K562 (cell line): Measurements from ENCODE around the gene EDEM1. TPM values are rescaled to one million over a fixed set of nuclear protein-coding genes. Genes with fewer than 3 reads are reported as not detected.

ENCODE experiments used
- BMI1 ChIP-seq: fragments of 150-350 bp; IDR thresholded peaks from 2 replicates; pipeline ENCODE4 v1.6.1; 2014; ENCODE audit warnings: low read length
- CBX3 ChIP-seq, 2 experiments: IDR thresholded peaks; 1 replicate in 1 of 2; 2 replicates in 1 of 2; pipeline ENCODE4 v1.6.1; 2012; ENCODE audit warnings: inconsistent platforms in 2 of 2, low read length in 2 of 2, borderline replicate concordance in 1 of 2, control low read depth in 1 of 2
- CXXC5 ChIP-seq: fragments of 250-450 bp; sonication (Bioruptor Pico); IDR thresholded peaks from 2 replicates; pipeline ENCODE4 v1.8.0; 2022; ENCODE audit warnings: inconsistent platforms, mild to moderate bottlenecking, moderate library complexity
- GABPA ChIP-seq: fragments of 200-800 bp; sonication (Bioruptor generic); conservative IDR thresholded peaks from 2 replicates; pipeline ENCODE4 v1.6.1; 2016; ENCODE audit warnings: low read depth, missing genetic modification characterization, missing compliant biosample characterization
- MYBL2 ChIP-seq, 2 experiments: fragments of 450-650 bp in 1 of 2; sonication (generic) in 1 of 2; formaldehyde crosslinking in 1 of 2; IDR thresholded peaks; 2 replicates each; pipeline versions ENCODE4 v1.6.1 to v1.8.1; 2017 to 2022; ENCODE audit warnings: borderline replicate concordance in 1 of 2, inconsistent platforms in 1 of 2, low read depth in 1 of 2, mild to moderate bottlenecking in 1 of 2, missing genetic modification reagents in 1 of 2, moderate library complexity in 1 of 2
- NCOA6 ChIP-seq: fragments of 450-650 bp; IDR thresholded peaks from 2 replicates; pipeline ENCODE4 v1.6.1; 2017; ENCODE audit warnings: mild to moderate bottlenecking
- NFATC3 ChIP-seq: fragments of 450-650 bp; IDR thresholded peaks from 2 replicates; pipeline ENCODE4 v1.6.1; 2017; ENCODE audit warnings: mild to moderate bottlenecking
- SIRT6 ChIP-seq: IDR thresholded peaks from one replicate; pipeline ENCODE4 v1.6.1; 2012; ENCODE audit warnings: low read depth, mild to moderate bottlenecking, control low read depth, inconsistent platforms, low read length, moderate library complexity
- SUPT5H ChIP-seq: fragments of 450-650 bp; IDR thresholded peaks from 2 replicates; pipeline ENCODE4 v1.6.1; 2016
- TRIM28 ChIP-seq: fragments of 450-650 bp; IDR thresholded peaks from 2 replicates; pipeline ENCODE4 v1.6.1; 2017
- ZNF699 ChIP-seq: fragments of 250-450 bp; sonication (Bioruptor Pico); IDR thresholded peaks from 2 replicates; pipeline ENCODE4 v1.8.0; 2021; ENCODE audit warnings: mild to moderate bottlenecking, moderate library complexity; ENCODE audit not compliant: insufficient replicate concordance
- ZNF76 ChIP-seq: fragments of 250-450 bp; sonication (Bioruptor Pico); IDR thresholded peaks from 2 replicates; pipeline ENCODE4 v1.4.0; 2020; ENCODE audit warnings: mild to moderate bottlenecking, moderate library complexity, borderline replicate concordance
- polyA plus RNA-seq, 8 experiments: library from polyadenylated mRNA; depleted of rRNA in 4 of 8; stranded (reverse) in 5 of 8; unstranded in 3 of 8; fragments of >200 nt; fragmentation: Nextera tagmentation in 2 of 8; fragmentation: Illumina TruSeq in 1 of 8; extraction: Ambion mirVana in 2 of 8; extraction: Trizol in 1 of 8; gene quantifications; 2 replicates each; pipeline versions ENCODE4 v1.2.1 to v1.2.3, GENCODE V29; 2011 to 2014; ENCODE audit warnings: inconsistent platforms in 1 of 8, missing spikeins in 1 of 8
- total RNA-seq, 7 experiments: library from RNA; depleted of rRNA in 6 of 7; stranded (reverse); fragments of >200 nt in 6 of 7; fragmentation: Illumina TruSeq in 2 of 7; extraction: Trizol in 2 of 7; gene quantifications; 2 replicates each; pipeline versions ENCODE4 v1.2.1 to v1.2.3, GENCODE V29; 2011 to 2021; ENCODE audit warnings: low replicate concordance in 1 of 7
- TF ChIP-seq, protein P1 (sequence below): sonication (generic); formaldehyde crosslinking; IDR thresholded peaks from 2 replicates; pipeline ENCODE4 v1.8.0; 2023; ENCODE audit warnings: mild to moderate bottlenecking, missing genetic modification reagents
- TF ChIP-seq, protein P2 (sequence below): fragments of 450-650 bp; IDR thresholded peaks from 2 replicates; pipeline ENCODE4 v1.6.1; 2017; ENCODE audit warnings: antibody characterized with exemption
- TF ChIP-seq, protein P3 (sequence below): fragments of 250-450 bp; sonication (Bioruptor Pico); IDR thresholded peaks from 2 replicates; pipeline ENCODE4 v1.8.0; 2021; ENCODE audit warnings: mild to moderate bottlenecking, moderate library complexity
- TF ChIP-seq, protein P4 (sequence below), 2 experiments: IDR thresholded peaks; 2 replicates each; pipeline ENCODE4 v1.6.1; 2011; ENCODE audit warnings: borderline replicate concordance in 1 of 2, control low read depth in 1 of 2, low read depth in 1 of 2, low read length in 1 of 2, mild to moderate bottlenecking in 1 of 2, mixed read lengths in 1 of 2, moderate library complexity in 1 of 2; ENCODE audit not compliant: insufficient read depth in 1 of 2, insufficient read length in 1 of 2, poor library complexity in 1 of 2, severe bottlenecking in 1 of 2; ENCODE audit errors: extremely low read depth in 1 of 2
- TF ChIP-seq, protein P5 (sequence below): sonication (generic); formaldehyde crosslinking; IDR thresholded peaks from 2 replicates; pipeline ENCODE4 v1.8.1; 2022; ENCODE audit warnings: missing genetic modification reagents
- TF ChIP-seq, protein P6 (sequence below): sonication (generic); formaldehyde crosslinking; IDR thresholded peaks from 2 replicates; pipeline ENCODE4 v1.8.1; 2023; ENCODE audit warnings: mild to moderate bottlenecking, missing genetic modification reagents

Gene EDEM1
- total and polyA plus RNA-seq, 9 of the 15 experiments (the other 6 are each of a cell fraction or from before 2014, with no cell fraction given): 6.2 to 36.7 (median 14.3) TPM

DNA sequence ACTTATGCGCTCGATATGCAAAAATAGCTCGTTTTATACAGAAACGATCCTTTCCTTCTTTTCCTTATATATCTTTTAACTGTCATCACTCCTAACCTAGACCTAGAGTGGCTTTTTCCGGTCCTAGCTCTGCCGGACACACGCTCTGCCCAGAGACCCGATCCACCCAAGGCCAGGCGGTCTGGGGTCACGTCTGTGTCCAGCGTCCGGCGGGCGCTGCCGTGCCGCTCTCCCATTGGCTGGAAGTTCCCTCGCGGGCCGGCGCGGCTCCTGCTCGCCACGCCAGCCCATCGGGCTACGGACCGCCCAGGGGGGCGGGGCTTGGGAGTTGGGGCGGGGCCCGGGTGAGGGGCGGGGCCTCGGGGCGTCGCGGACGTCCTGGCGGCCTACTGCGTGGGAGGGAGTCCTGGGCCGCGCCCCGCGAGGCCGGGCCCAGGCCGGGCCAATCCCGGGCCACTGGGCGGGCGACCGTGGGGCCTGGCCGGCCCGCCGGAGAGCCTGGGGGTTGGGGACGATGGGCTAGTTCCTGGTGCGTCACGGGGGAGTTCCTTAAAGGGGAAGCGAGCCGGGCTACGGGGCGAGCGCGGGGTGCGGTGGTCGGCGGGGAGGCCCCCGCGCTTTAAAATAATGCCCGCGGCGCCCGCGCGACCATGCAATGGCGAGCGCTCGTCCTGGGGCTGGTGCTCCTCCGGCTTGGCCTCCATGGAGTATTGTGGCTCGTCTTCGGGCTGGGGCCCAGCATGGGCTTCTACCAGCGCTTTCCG is at the start of gene EDEM1 (continued):
- TF ChIP-seq, protein P1, sequence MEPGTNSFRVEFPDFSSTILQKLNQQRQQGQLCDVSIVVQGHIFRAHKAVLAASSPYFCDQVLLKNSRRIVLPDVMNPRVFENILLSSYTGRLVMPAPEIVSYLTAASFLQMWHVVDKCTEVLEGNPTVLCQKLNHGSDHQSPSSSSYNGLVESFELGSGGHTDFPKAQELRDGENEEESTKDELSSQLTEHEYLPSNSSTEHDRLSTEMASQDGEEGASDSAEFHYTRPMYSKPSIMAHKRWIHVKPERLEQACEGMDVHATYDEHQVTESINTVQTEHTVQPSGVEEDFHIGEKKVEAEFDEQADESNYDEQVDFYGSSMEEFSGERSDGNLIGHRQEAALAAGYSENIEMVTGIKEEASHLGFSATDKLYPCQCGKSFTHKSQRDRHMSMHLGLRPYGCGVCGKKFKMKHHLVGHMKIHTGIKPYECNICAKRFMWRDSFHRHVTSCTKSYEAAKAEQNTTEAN (CRISPR knock-in tag): no peak
- TF ChIP-seq ZNF699 (CRISPR knock-in tag) (no peak), NCOA6 (0 out of 2 replicates have a peak, but pooled peaks have one; percentile 11), GABPA (no peak), SUPT5H (peak; percentile 94), BMI1 (no peak), TRIM28 (no peak; the same call in 1 of the 2 replicates), CXXC5 (peak; percentile 91), SIRT6 (no peak), NFATC3 (no peak), MYBL2 (IDR thresholded peaks at IDR 0.05; ENCODE audit: low read depth) (no peak), MYBL2 (CRISPR knock-in tag; IDR thresholded peaks at IDR 0.05; ENCODE audit: borderline replicate concordance) (no peak), ZNF76 (CRISPR knock-in tag) (no peak), CBX3 (IDR thresholded peaks at IDR 0.05; ENCODE audit: borderline replicate concordance in 1 of 2, low read length in 2 of 2) (peak in 1 of 2 experiments; percentile 67; a peak in 2 of 3 replicates)
- TF ChIP-seq, protein P2, sequence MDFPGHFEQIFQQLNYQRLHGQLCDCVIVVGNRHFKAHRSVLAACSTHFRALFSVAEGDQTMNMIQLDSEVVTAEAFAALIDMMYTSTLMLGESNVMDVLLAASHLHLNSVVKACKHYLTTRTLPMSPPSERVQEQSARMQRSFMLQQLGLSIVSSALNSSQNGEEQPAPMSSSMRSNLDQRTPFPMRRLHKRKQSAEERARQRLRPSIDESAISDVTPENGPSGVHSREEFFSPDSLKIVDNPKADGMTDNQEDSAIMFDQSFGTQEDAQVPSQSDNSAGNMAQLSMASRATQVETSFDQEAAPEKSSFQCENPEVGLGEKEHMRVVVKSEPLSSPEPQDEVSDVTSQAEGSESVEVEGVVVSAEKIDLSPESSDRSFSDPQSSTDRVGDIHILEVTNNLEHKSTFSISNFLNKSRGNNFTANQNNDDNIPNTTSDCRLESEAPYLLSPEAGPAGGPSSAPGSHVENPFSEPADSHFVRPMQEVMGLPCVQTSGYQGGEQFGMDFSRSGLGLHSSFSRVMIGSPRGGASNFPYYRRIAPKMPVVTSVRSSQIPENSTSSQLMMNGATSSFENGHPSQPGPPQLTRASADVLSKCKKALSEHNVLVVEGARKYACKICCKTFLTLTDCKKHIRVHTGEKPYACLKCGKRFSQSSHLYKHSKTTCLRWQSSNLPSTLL: no peak
- TF ChIP-seq, protein P3, sequence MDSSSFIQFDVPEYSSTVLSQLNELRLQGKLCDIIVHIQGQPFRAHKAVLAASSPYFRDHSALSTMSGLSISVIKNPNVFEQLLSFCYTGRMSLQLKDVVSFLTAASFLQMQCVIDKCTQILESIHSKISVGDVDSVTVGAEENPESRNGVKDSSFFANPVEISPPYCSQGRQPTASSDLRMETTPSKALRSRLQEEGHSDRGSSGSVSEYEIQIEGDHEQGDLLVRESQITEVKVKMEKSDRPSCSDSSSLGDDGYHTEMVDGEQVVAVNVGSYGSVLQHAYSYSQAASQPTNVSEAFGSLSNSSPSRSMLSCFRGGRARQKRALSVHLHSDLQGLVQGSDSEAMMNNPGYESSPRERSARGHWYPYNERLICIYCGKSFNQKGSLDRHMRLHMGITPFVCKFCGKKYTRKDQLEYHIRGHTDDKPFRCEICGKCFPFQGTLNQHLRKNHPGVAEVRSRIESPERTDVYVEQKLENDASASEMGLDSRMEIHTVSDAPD (CRISPR knock-in tag): no peak
- TF ChIP-seq, protein P4, sequence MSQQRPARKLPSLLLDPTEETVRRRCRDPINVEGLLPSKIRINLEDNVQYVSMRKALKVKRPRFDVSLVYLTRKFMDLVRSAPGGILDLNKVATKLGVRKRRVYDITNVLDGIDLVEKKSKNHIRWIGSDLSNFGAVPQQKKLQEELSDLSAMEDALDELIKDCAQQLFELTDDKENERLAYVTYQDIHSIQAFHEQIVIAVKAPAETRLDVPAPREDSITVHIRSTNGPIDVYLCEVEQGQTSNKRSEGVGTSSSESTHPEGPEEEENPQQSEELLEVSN (IDR thresholded peaks at IDR 0.05; ENCODE audit: borderline replicate concordance in 1 of 2, extremely low read depth in 1 of 2, insufficient read depth in 1 of 2, insufficient read length in 1 of 2, low read depth in 1 of 2, low read length in 1 of 2, poor library complexity in 1 of 2, severe bottlenecking in 1 of 2): peak; percentile 92 to 99
- TF ChIP-seq, protein P5, sequence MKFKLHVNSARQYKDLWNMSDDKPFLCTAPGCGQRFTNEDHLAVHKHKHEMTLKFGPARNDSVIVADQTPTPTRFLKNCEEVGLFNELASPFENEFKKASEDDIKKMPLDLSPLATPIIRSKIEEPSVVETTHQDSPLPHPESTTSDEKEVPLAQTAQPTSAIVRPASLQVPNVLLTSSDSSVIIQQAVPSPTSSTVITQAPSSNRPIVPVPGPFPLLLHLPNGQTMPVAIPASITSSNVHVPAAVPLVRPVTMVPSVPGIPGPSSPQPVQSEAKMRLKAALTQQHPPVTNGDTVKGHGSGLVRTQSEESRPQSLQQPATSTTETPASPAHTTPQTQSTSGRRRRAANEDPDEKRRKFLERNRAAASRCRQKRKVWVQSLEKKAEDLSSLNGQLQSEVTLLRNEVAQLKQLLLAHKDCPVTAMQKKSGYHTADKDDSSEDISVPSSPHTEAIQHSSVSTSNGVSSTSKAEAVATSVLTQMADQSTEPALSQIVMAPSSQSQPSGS: no peak
- TF ChIP-seq, protein P6, sequence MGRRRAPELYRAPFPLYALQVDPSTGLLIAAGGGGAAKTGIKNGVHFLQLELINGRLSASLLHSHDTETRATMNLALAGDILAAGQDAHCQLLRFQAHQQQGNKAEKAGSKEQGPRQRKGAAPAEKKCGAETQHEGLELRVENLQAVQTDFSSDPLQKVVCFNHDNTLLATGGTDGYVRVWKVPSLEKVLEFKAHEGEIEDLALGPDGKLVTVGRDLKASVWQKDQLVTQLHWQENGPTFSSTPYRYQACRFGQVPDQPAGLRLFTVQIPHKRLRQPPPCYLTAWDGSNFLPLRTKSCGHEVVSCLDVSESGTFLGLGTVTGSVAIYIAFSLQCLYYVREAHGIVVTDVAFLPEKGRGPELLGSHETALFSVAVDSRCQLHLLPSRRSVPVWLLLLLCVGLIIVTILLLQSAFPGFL (CRISPR knock-in tag): no peak
